ENCODE measurements around the gene RAB11FIP5. TPM values are rescaled to one million over a fixed set of nuclear protein-coding genes. Genes with fewer than 3 reads are reported as not detected.
A peak's percentile ranks its signal among the peaks of the same experiment; 100 is the strongest.
"Not testable (repeated sequence)": the region's sequence is repeated elsewhere in the genome, so short reads cannot be mapped to it uniquely, and the experiment has no call there.

Gene RAB11FIP5
- total RNA-seq, 2 donors from 2014 or later: 21.7 to 31.8 TPM

GRCh38 chr2:73075477-73076373 is 37.0 kb downstream of the RAB11FIP5 start:
- no peak for ATAC-seq
- DNase-seq: no peak
- intact Hi-C loops (cut with DNase I): loop anchor here in 1 of 2 donors (10.0 kb wide), 1 partner anchor 181 kb away; no protein-coding TSS in a partner anchor

- DNase-seq (no peak), ATAC-seq (no peak)
- intact Hi-C loops (cut with DNase I): loop anchor here in 1 of 2 donors (10.0 kb wide), 1 partner anchor 180 kb away; no protein-coding TSS in a partner anchor
These were observed 38.4 kb downstream of the RAB11FIP5 start for GRCh38 chr2:73074110-73075069.

- DNase-seq (no peak), ATAC-seq (no peak)
- intact Hi-C loops (cut with DNase I): loop anchor here in 1 of 2 donors (10.0 kb wide), 1 partner anchor 178 kb away; no protein-coding TSS in a partner anchor
These were observed 40.3 kb downstream of the RAB11FIP5 start for GRCh38 chr2:73072416-73072815.

- intact Hi-C loops (cut with DNase I): loop anchor here in 1 of 2 donors (10.0 kb wide), 1 partner anchor 177 kb away; no protein-coding TSS in a partner anchor
- ATAC-seq (peak; percentile 1 to 7), DNase-seq (peak; percentile 48)
These were observed 40.7 kb downstream of the RAB11FIP5 start for GRCh38 chr2:73072129-73072395.

- peak; percentile 97 for ATAC-seq
- DNase-seq: peak; percentile 98
- intact Hi-C loops (cut with DNase I): loop anchor here (2.0 to 10.0 kb wide), 2 partner anchors 41 to 177 kb away; partner anchors contain the start of gene RAB11FIP5 (in 1 of the 2)
These were observed 41.2 kb downstream of the RAB11FIP5 start, which contains the start of gene SFXN5 for GRCh38 chr2:73071360-73072128. SFXN5 (minus strand) TSS chr2:73071712; CDS start chr2:73071705, 7 bp downstream.

- intact Hi-C loops (cut with DNase I): loop anchor here (2.0 to 10.0 kb wide), 2 partner anchors 42 to 176 kb away; partner anchors contain the start of gene RAB11FIP5 (in 1 of the 2)
- ATAC-seq (peak; percentile 24 to 45), DNase-seq (peak; percentile 58)
These were observed 41.9 kb downstream of the RAB11FIP5 start for GRCh38 chr2:73070643-73071359.

GRCh38 chr2:73069855-73070642 is 42.7 kb downstream of the RAB11FIP5 start:
- DNase-seq (no peak), ATAC-seq (no peak)
- intact Hi-C loops (cut with DNase I): loop anchor here (2.0 to 10.0 kb wide), 2 partner anchors 43 to 175 kb away; partner anchors contain the start of gene RAB11FIP5 (in 1 of the 2)

- ATAC-seq (no peak), DNase-seq (no peak)
- intact Hi-C loops (cut with DNase I): loop anchor here in 1 of 2 donors (10.0 kb wide), 1 partner anchor 174 kb away; no protein-coding TSS in a partner anchor
These were observed 43.5 kb downstream of the RAB11FIP5 start for GRCh38 chr2:73069041-73069854.

- intact Hi-C loops (cut with DNase I): loop anchor here in 1 of 2 donors (10.0 kb wide), 1 partner anchor 173 kb away; no protein-coding TSS in a partner anchor
These were observed 44.6 kb downstream of the RAB11FIP5 start for GRCh38 chr2:73068147-73068546.

GRCh38 chr2:73067043-73067442 is 45.7 kb downstream of the RAB11FIP5 start:
- no peak for ATAC-seq
- DNase-seq: no peak
- intact Hi-C loops (cut with DNase I): loop anchor here in 1 of 2 donors (10.0 kb wide), 1 partner anchor 172 kb away; no protein-coding TSS in a partner anchor

More at GRCh38 chr2:73068147-73068546, 44.6 kb downstream of the RAB11FIP5 start:
- no peak for DNase-seq
- ATAC-seq: no peak

- intact Hi-C loops (cut with DNase I): loop anchor here in 1 of 2 donors (10.0 kb wide), 1 partner anchor 170 kb away; no protein-coding TSS in a partner anchor
- ATAC-seq, DNase-seq: not testable (repeated sequence)
These were observed 47.7 kb downstream of the RAB11FIP5 start for GRCh38 chr2:73065070-73065469.

GRCh38 chr2:73063909-73064875 is 48.6 kb downstream of the RAB11FIP5 start:
- intact Hi-C loops (cut with DNase I): loop anchor here in 1 of 2 donors (10.0 kb wide), 1 partner anchor 169 kb away; no protein-coding TSS in a partner anchor
- DNase-seq: no peak
- ATAC-seq: peak in 1 of 2 donors; percentile 80

GRCh38 chr2:73063472-73063871 is 49.3 kb downstream of the RAB11FIP5 start:
- ATAC-seq (no peak), DNase-seq (no peak)
- intact Hi-C loops (cut with DNase I): loop anchor here in 1 of 2 donors (10.0 kb wide), 1 partner anchor 169 kb away; no protein-coding TSS in a partner anchor

- DNase-seq (no peak), ATAC-seq (no peak)
- intact Hi-C loops (cut with DNase I): no loop called here
These were observed 53.6 kb downstream of the RAB11FIP5 start for GRCh38 chr2:73059106-73059505.
